Endothelial cell of umbilical vein (primary cell): ENCODE results near the gene TRAF3IP1. TPM values are rescaled to one million over a fixed set of nuclear protein-coding genes. Genes with fewer than 3 reads are reported as not detected.

ENCODE experiments used
- BruUV-seq: library from RNA; stranded (reverse); fragments of 400-500 nt; replicated peaks from 2 replicates; lab custom pipeline; 2021; lab: Mats Ljungman, UMichigan
- CTCF ChIA-PET: fragments of 300-600, 350-600 bp; sonication (Branson Sonifier 250); formaldehyde crosslinking; loops from one replicate; lab custom pipeline; 2021; ENCODE audit warnings: antibody characterized with exemption, inconsistent platforms; lab: Charles Lee
- POLR2A ChIA-PET: fragments of 300-600, 350-600 bp; sonication (Branson Sonifier 250); formaldehyde crosslinking; loops from one replicate; lab custom pipeline; 2021; ENCODE audit warnings: antibody characterized with exemption, inconsistent platforms; lab: Charles Lee
- DNase-seq: peaks from one replicate; pipeline ENCODE4 v3.0.0-alpha.2; 2011; ENCODE audit warnings: low read depth, low spot score
- FAIRE-seq: peaks from 2 replicates; lab custom pipeline; 2011; peaks lifted over from hg19 to GRCh38; lab: Jason Lieb, UNC
- H2AFZ ChIP-seq: 2 replicates; pipeline ENCODE4 v1.6.0; 2012; ENCODE audit warnings: low read depth, low read length, control low read depth, inconsistent platforms
- H3K27ac ChIP-seq: 2 replicates; pipeline ENCODE4 v1.5.1; 2011; ENCODE audit warnings: low read depth, mild to moderate bottlenecking, control low read depth, low read length, moderate library complexity; ENCODE audit not compliant: insufficient read depth
- H3K27me3 ChIP-seq, 2 experiments: 2 replicates each; pipeline versions ENCODE4 v1.6.0 to v1.6.1; 2011; ENCODE audit warnings: low read length in 2 of 2, mixed read lengths in 1 of 2; ENCODE audit not compliant: control insufficient read depth in 2 of 2, insufficient read depth in 2 of 2
- H3K36me3 ChIP-seq, 2 experiments: 2 replicates in 1 of 2; 3 replicates in 1 of 2; pipeline ENCODE4 v1.5.1; 2011; ENCODE audit warnings: low read length in 2 of 2, mild to moderate bottlenecking in 1 of 2, moderate library complexity in 1 of 2; ENCODE audit not compliant: control insufficient read depth in 2 of 2, insufficient read depth in 2 of 2; ENCODE audit errors: extremely low read depth in 1 of 2
- H3K4me1 ChIP-seq: 3 replicates; pipeline ENCODE4 v1.5.1; 2011; ENCODE audit warnings: mild to moderate bottlenecking, low read length; ENCODE audit not compliant: control insufficient read depth, insufficient read depth; ENCODE audit errors: extremely low read depth
- H3K4me2 ChIP-seq: 2 replicates; pipeline ENCODE4 v1.6.1; 2011; ENCODE audit warnings: low read length, control low read depth, mixed read lengths; ENCODE audit not compliant: insufficient read depth
- H3K4me3 ChIP-seq, 3 experiments: fragments of 200-600 bp in 1 of 3; sonication (generic), shearing (Covaris generic) in 1 of 3; replicated peaks in 1 of 3; 2 replicates each; pipeline ENCODE4 v1.5.1; 2011 to 2016; ENCODE audit warnings: control low read depth in 3 of 3, low read length in 3 of 3, mild to moderate bottlenecking in 2 of 3, inconsistent platforms in 1 of 3, low read depth in 1 of 3, moderate library complexity in 1 of 3; ENCODE audit not compliant: insufficient read depth in 1 of 3
- H3K79me2 ChIP-seq: 2 replicates; pipeline ENCODE4 v1.6.0; 2012; ENCODE audit warnings: low read length, inconsistent platforms; ENCODE audit not compliant: control insufficient read depth, insufficient read depth
- H3K9ac ChIP-seq: replicated peaks from 2 replicates; pipeline ENCODE3; 2011; ENCODE audit warnings: low read length, control low read depth; ENCODE audit not compliant: insufficient read depth; ENCODE audit errors: extremely low read depth
- H3K9me1 ChIP-seq: replicated peaks from 3 replicates; pipeline ENCODE4 v1.6.0; 2011; ENCODE audit warnings: mild to moderate bottlenecking, low read length; ENCODE audit not compliant: control insufficient read depth, insufficient read depth; ENCODE audit errors: extremely low read depth
- H3K9me3 ChIP-seq: replicated peaks from 2 replicates; pipeline ENCODE4 v1.5.1; 2012; ENCODE audit warnings: low read length, inconsistent platforms; ENCODE audit not compliant: control insufficient read depth, insufficient read depth
- H4K20me1 ChIP-seq: replicated peaks from 2 replicates; pipeline ENCODE3; 2011; ENCODE audit warnings: mild to moderate bottlenecking, low read length; ENCODE audit not compliant: control insufficient read depth, insufficient read depth; ENCODE audit errors: extremely low read depth
- EZH2 ChIP-seq: IDR thresholded peaks from 2 replicates; pipeline ENCODE4 v1.6.1; 2012; ENCODE audit warnings: borderline replicate concordance, low read depth, mild to moderate bottlenecking, moderate library complexity, low read length, inconsistent platforms; ENCODE audit not compliant: severe bottlenecking
- FOS ChIP-seq: IDR thresholded peaks from 2 replicates; pipeline ENCODE4 v1.6.1; 2011; ENCODE audit warnings: mild to moderate bottlenecking, low read length, moderate library complexity, borderline replicate concordance; ENCODE audit not compliant: insufficient read depth
- GATA2 ChIP-seq: IDR thresholded peaks from 2 replicates; pipeline ENCODE4 v1.7.0; 2011; ENCODE audit warnings: low read depth, mild to moderate bottlenecking, moderate library complexity, mixed read lengths, low read length; ENCODE audit not compliant: insufficient read length, insufficient read depth
- JUN ChIP-seq: IDR thresholded peaks from 2 replicates; pipeline ENCODE4 v1.6.1; 2011; ENCODE audit warnings: borderline replicate concordance, low read depth; ENCODE audit not compliant: insufficient read length, insufficient read depth
- MYC ChIP-seq: IDR thresholded peaks from one replicate; pipeline ENCODE4 v1.6.1; 2011; ENCODE audit warnings: mild to moderate bottlenecking, low read depth, low read length
- POLR2A ChIP-seq: IDR thresholded peaks from 2 replicates; pipeline ENCODE4 v1.6.1; 2012; ENCODE audit warnings: low read depth, mild to moderate bottlenecking, control low read depth, low read length
- POLR2AphosphoS5 ChIP-seq: IDR thresholded peaks from 2 replicates; pipeline ENCODE4 v1.6.1; 2012; ENCODE audit warnings: low read depth, mild to moderate bottlenecking, control low read depth, low read length, moderate library complexity; ENCODE audit not compliant: insufficient read depth
- dilution Hi-C: fragments of 300-500 bp; cut with MboI; formaldehyde crosslinking; loops from one replicate; pipeline ENCODE4 v1.15.0; 2019; ENCODE audit warnings: low sequenced_read_pairs; ENCODE audit not compliant: extremely low pct_ligation_motif_present
- intact Hi-C: fragments of 100-400 bp; cut with micrococcal nuclease; formaldehyde crosslinking; loops from one replicate; pipeline ENCODE4 v1.10.0; 2022
- polyA plus RNA-seq, 4 experiments: library from polyadenylated mRNA; depleted of rRNA in 3 of 4; stranded (reverse) in 3 of 4; unstranded in 1 of 4; fragments of >200 nt; gene quantifications; 2 replicates each; pipeline versions ENCODE4 v1.2.1 to v1.2.3, GENCODE V29; 2011 to 2012; ENCODE audit warnings: missing spikeins in 1 of 4
- total RNA-seq: library from RNA; stranded (reverse); gene quantifications from 2 replicates; pipeline ENCODE4 v1.2.3, GENCODE V29; 2021
- TF ChIP-seq, protein P1 (sequence below): IDR thresholded peaks from 2 replicates; pipeline ENCODE4 v1.6.1; 2011; ENCODE audit not compliant: insufficient read depth, insufficient read length
- TF ChIP-seq, protein P2 (sequence below), 2 donors: IDR thresholded peaks; 1 replicate in 1 of 2; 2 replicates in 1 of 2; pipeline ENCODE4 v1.5.1; 2011; ENCODE audit warnings: low read length in 2 of 2, mild to moderate bottlenecking in 2 of 2, moderate library complexity in 2 of 2, control low read depth in 1 of 2, inconsistent platforms in 1 of 2, low read depth in 1 of 2; ENCODE audit not compliant: insufficient read depth in 1 of 2; ENCODE audit errors: extremely low read depth in 1 of 2

The TRAF3IP1 gene
- total and polyA plus RNA-seq, 2 donors (not counting 3 experiments of a cell fraction or from before 2014, with no cell fraction given): 3.4 to 15.9 TPM

DNA sequence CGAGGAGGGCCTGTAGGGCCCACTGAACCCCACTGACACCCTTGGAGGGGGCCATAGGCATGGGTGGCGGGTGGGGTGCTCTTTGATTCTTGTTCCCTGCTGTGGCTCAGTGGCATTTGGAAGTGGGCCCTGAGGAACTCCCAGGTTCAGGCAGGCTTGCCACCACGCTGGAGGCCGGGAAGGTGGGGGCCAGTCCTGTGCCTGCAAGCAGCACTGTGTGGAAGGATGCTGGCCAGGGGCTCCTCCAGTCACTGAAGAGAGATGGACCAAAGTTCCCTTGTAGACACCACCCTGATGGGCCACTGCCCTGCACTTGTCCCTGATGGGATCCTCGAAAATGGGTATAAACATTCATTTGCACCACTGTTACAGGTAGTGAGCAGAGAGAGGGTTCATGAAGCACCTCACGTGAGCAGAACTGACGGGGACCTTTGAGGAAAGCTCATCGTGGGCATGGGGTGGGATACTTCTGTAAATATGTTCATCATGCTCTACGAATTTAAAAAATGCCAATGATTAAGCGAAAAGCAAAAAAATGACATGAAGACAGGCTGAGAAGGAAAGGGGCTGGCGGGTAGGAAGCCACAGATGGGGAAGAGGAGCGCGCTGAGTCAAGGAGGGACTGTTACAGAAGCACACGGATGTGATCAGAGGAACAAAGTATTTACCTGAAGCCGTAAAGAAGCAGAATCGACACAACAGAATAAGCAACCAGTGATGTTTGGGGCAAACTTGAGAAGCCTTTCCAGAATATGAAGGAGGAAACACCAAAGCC lies 61.2 kb downstream of the TRAF3IP1 start:
- no peak for TF ChIP-seq POLR2A
- no peak for TF ChIP-seq JUN
- TF ChIP-seq GATA2: no peak
- TF ChIP-seq, protein P1, sequence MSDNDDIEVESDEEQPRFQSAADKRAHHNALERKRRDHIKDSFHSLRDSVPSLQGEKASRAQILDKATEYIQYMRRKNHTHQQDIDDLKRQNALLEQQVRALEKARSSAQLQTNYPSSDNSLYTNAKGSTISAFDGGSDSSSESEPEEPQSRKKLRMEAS: no peak
- no peak for TF ChIP-seq MYC
- TF ChIP-seq, protein P2, sequence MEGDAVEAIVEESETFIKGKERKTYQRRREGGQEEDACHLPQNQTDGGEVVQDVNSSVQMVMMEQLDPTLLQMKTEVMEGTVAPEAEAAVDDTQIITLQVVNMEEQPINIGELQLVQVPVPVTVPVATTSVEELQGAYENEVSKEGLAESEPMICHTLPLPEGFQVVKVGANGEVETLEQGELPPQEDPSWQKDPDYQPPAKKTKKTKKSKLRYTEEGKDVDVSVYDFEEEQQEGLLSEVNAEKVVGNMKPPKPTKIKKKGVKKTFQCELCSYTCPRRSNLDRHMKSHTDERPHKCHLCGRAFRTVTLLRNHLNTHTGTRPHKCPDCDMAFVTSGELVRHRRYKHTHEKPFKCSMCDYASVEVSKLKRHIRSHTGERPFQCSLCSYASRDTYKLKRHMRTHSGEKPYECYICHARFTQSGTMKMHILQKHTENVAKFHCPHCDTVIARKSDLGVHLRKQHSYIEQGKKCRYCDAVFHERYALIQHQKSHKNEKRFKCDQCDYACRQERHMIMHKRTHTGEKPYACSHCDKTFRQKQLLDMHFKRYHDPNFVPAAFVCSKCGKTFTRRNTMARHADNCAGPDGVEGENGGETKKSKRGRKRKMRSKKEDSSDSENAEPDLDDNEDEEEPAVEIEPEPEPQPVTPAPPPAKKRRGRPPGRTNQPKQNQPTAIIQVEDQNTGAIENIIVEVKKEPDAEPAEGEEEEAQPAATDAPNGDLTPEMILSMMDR (IDR thresholded peaks at IDR 0.05; ENCODE audit: extremely low read depth in 1 of 2, insufficient read depth in 1 of 2, low read depth in 1 of 2, low read length in 2 of 2): no peak
- no peak for TF ChIP-seq POLR2AphosphoS5
- TF ChIP-seq EZH2: no peak
- TF ChIP-seq FOS: no peak
- no TSS peak for BruUV-seq
- Histone ChIP-seq H3K79me2 (no peaks in the 10 kb centered on the region), H3K9ac (no peak overlapping the region), H3K4me3 (no peak overlapping the region), H3K9me1 (no peaks in the 10 kb centered on the region), H3K4me2 (no peak overlapping the region), H3K27ac (no peak overlapping the region), H3K36me3 (no peaks in the 10 kb centered on the region), H4K20me1 (no peaks in the 10 kb centered on the region), H2AFZ (no peak overlapping the region), H3K27me3 (no peaks in the 10 kb centered on the region), H3K9me3 (no peaks in the 10 kb centered on the region), H3K4me1 (peaks cover 39% of the 10 kb centered on the region)
- intact Hi-C loops: no loop called here
- FAIRE-seq: no peak
- dilution Hi-C loops: no loop called here
- ChIA-PET CTCF (no interaction called here), POLR2A (no interaction called here)
- no peak for DNase-seq
